RCC 7860 (cell line): ENCODE results near the gene AIG1.
"Not testable (repeated sequence)": the region's sequence is repeated elsewhere in the genome, so short reads cannot be mapped to it uniquely, and the experiment has no call there.

Experiments used
- DNase-seq: peaks from one replicate; pipeline ENCODE4 v3.0.0-alpha.2; 2015; ENCODE audit warnings: low spot score
- FAIRE-seq: peaks from 2 replicates; lab custom pipeline; 2012; peaks lifted over from hg19 to GRCh38; lab: Jason Lieb, UNC

AIG1 gene

GRCh38 chr6:143055213-143055612 lies 5.5 kb upstream of the AIG1 start:
- DNase-seq, result no peak
- FAIRE-seq, result no peak

- no peak for DNase-seq
- FAIRE-seq, result no peak
Observed at GRCh38 chr6:143055891-143056290, 4.8 kb upstream of the AIG1 start.

GRCh38 chr6:143058987-143059386 lies 1.7 kb upstream of the AIG1 start:
- DNase-seq (no peak), FAIRE-seq (no peak)

- peak; percentile 75 for DNase-seq
- peak; percentile 79 for FAIRE-seq
Observed at GRCh38 chr6:143059663-143060353, 881 bp upstream of the AIG1 start.

- DNase-seq, result peak; percentile 68
- FAIRE-seq, result no peak
Observed at GRCh38 chr6:143060354-143060805, 309 bp upstream of the AIG1 start.

- no peak for FAIRE-seq
- peak; percentile 11 for DNase-seq
Observed at GRCh38 chr6:143061597-143062385, 1.1 kb downstream of the AIG1 start.

GRCh38 chr6:143062551-143062950 lies 1.9 kb downstream of the AIG1 start:
- FAIRE-seq (no peak), DNase-seq (no peak)

- FAIRE-seq, result no peak
- peak; percentile 20 for DNase-seq
Observed at GRCh38 chr6:143063631-143064030, 2.9 kb downstream of the AIG1 start.

- FAIRE-seq, result no peak
- DNase-seq, result no peak
Observed at GRCh38 chr6:143064271-143064670, 3.6 kb downstream of the AIG1 start.

- FAIRE-seq, result peak; percentile 98
- DNase-seq, result peak; percentile 87
Observed at GRCh38 chr6:143064951-143065683, 4.4 kb downstream of the AIG1 start.

- DNase-seq (no peak), FAIRE-seq (no peak)
Observed at GRCh38 chr6:143068001-143068400, 7.3 kb downstream of the AIG1 start.

- FAIRE-seq, result no peak
- DNase-seq, result no peak
Observed at GRCh38 chr6:143074101-143074500, 13.4 kb downstream of the AIG1 start.

- no peak for FAIRE-seq
Observed at GRCh38 chr6:143074670-143075318, 14.1 kb downstream of the AIG1 start.

GRCh38 chr6:143078468-143079324 lies 18.0 kb downstream of the AIG1 start:
- DNase-seq (no peak), FAIRE-seq (no peak)

More at GRCh38 chr6:143074670-143075318, 14.1 kb downstream of the AIG1 start:
- no peak for DNase-seq

- no peak for DNase-seq
- no peak for FAIRE-seq
Observed at GRCh38 chr6:143079325-143079640, 18.6 kb downstream of the AIG1 start.

- not testable (repeated sequence) for FAIRE-seq, DNase-seq
Observed at GRCh38 chr6:143082274-143082673, 21.6 kb downstream of the AIG1 start.

- FAIRE-seq, DNase-seq: not testable (repeated sequence)
Observed at GRCh38 chr6:143084019-143084418, 23.3 kb downstream of the AIG1 start.

- not testable (repeated sequence) for FAIRE-seq, DNase-seq
Observed at GRCh38 chr6:143087335-143087734, 26.6 kb downstream of the AIG1 start.

- DNase-seq (no peak), FAIRE-seq (no peak)
Observed at GRCh38 chr6:143087856-143088255, 27.2 kb downstream of the AIG1 start.
